Esophagus muscularis mucosa (tissue), 4 donors: ENCODE results near the gene HSPB9.

ENCODE experiments used
- EP300 ChIP-seq: sonication (generic); formaldehyde crosslinking; IDR thresholded peaks from one replicate; pipeline ENCODE4 v1.6.1; 2017; ENCODE audit warnings: antibody characterized with exemption
- POLR2AphosphoS5 ChIP-seq, 2 donors: sonication (generic); formaldehyde crosslinking; IDR thresholded peaks; one replicate each; pipeline ENCODE4 v1.6.1; 2017; ENCODE audit warnings: antibody characterized with exemption in 2 of 2
- TF ChIP-seq, protein P1 (sequence below), 3 experiments: fragments of 200-600 bp in 2 of 3; fragments of 450-650 bp in 1 of 3; sonication (generic) in 2 of 3; IDR thresholded peaks; one replicate each; pipeline ENCODE4 v1.5.1; 2017 to 2019; ENCODE audit warnings: antibody characterized with exemption in 3 of 3, mild to moderate bottlenecking in 2 of 3, moderate library complexity in 1 of 3

DNA sequence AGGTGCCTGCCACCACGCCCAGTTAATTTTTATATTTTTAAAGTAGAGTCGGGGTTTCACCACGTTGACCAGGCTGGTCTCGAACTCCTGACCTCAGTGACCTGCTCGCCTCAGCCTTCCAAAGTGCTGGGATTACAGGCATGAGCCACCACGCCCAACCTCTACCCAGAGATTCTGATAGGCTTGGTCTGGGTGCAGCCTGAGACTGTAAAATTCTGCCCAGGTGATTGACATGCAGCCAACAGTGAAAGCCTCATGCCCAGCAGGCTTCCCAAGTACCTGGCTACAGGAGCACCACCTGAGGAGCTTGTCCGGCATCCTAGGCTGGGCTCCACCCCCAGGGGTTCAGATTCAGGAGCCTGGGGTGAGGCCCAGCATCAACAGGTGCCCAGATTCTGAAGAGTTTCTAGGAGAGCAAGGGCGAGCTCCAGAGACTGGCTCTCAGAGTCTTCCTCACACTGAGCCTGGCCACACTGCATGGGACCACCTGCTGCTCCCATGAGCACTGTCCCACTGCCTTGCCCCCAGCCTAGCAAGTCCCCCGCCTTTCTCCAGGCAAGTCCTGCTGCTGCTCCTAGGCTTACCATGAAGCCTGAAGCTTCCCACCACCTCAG lies 41.0 kb upstream of the HSPB9 start:
- TF ChIP-seq, protein P1, sequence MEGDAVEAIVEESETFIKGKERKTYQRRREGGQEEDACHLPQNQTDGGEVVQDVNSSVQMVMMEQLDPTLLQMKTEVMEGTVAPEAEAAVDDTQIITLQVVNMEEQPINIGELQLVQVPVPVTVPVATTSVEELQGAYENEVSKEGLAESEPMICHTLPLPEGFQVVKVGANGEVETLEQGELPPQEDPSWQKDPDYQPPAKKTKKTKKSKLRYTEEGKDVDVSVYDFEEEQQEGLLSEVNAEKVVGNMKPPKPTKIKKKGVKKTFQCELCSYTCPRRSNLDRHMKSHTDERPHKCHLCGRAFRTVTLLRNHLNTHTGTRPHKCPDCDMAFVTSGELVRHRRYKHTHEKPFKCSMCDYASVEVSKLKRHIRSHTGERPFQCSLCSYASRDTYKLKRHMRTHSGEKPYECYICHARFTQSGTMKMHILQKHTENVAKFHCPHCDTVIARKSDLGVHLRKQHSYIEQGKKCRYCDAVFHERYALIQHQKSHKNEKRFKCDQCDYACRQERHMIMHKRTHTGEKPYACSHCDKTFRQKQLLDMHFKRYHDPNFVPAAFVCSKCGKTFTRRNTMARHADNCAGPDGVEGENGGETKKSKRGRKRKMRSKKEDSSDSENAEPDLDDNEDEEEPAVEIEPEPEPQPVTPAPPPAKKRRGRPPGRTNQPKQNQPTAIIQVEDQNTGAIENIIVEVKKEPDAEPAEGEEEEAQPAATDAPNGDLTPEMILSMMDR (IDR thresholded peaks at IDR 0.05): no peak
- TF ChIP-seq POLR2AphosphoS5 (IDR thresholded peaks at IDR 0.05) (no peak), EP300 (no peak)
